Type B pancreatic cell (in vitro differentiated cells): ENCODE measurements around the gene TOX3. TPM values are rescaled to one million over a fixed set of nuclear protein-coding genes. Genes with fewer than 3 reads are reported as not detected.

Source experiments
- DNase-seq: peaks from one replicate; pipeline ENCODE4 v3.0.0; 2021; ENCODE audit warnings: mixed read lengths; ENCODE audit not compliant: unreplicated experiment; ENCODE audit errors: extremely low spot score
- H3K27ac Mint-ChIP-seq: 2 replicates; pipeline ENCODE4 v1.8.0; 2021; ENCODE audit warnings: mild to moderate bottlenecking, mixed read lengths
- H3K27me3 Mint-ChIP-seq: 2 replicates; pipeline ENCODE4 v1.8.0; 2021; ENCODE audit warnings: mixed read lengths
- H3K36me3 Mint-ChIP-seq: 2 replicates; pipeline ENCODE4 v1.8.0; 2021; ENCODE audit warnings: mixed read lengths
- H3K4me1 Mint-ChIP-seq: one replicate; pipeline ENCODE4 v1.8.0; 2021; ENCODE audit warnings: mixed read lengths; ENCODE audit not compliant: unreplicated experiment
- H3K4me3 Mint-ChIP-seq: 2 replicates; pipeline ENCODE4 v1.8.0; 2021; ENCODE audit warnings: mild to moderate bottlenecking, mixed read lengths
- H3K9me3 Mint-ChIP-seq: 2 replicates; pipeline ENCODE4 v1.8.0; 2021; ENCODE audit warnings: mixed read lengths
- total RNA-seq: library from RNA; stranded (reverse); gene quantifications from 2 replicates; pipeline ENCODE4 v1.2.1, GENCODE V29; 2021; ENCODE audit warnings: low replicate concordance
- TF ChIP-seq, protein P1 (sequence below): fragments of 200-600 bp; sonication (generic); conservative IDR thresholded peaks from 2 replicates; pipeline ENCODE4 v1.5.0; 2021; ENCODE audit warnings: antibody characterized with exemption, mild to moderate bottlenecking

Gene TOX3
- total RNA-seq, 1 donor from 2014 or later, result 18.4 TPM

DNA sequence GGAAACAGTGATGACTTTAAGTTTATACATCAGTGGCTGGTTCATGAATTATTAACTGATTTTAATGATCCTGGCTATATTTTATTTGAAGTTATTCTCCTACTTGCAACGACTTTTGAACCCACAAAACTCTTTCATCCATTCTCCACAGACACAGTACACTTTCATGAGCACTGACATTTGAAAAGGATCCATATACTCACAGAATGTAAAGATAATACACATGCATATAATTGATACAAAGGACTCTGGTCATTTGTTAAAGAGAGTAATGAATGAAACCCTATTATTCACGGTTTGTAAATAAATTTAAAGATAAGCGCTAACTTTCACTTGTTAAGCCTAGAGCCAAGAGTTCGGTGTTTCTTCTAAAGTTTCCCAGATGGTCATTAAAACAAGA is 3.3 kb downstream of the TOX3 start:
- no peak for DNase-seq
- Mint-ChIP-seq H3K27me3 (peaks cover 46% of the 10 kb centered on the region), H3K36me3 (peaks cover 9% of the 10 kb centered on the region), H3K27ac (no peak overlapping the region), H3K4me3 (peak overlapping the region; percentile 32), H3K4me1 (peaks cover 21% of the 10 kb centered on the region), H3K9me3 (no peaks in the 10 kb centered on the region)
- TF ChIP-seq, protein P1, sequence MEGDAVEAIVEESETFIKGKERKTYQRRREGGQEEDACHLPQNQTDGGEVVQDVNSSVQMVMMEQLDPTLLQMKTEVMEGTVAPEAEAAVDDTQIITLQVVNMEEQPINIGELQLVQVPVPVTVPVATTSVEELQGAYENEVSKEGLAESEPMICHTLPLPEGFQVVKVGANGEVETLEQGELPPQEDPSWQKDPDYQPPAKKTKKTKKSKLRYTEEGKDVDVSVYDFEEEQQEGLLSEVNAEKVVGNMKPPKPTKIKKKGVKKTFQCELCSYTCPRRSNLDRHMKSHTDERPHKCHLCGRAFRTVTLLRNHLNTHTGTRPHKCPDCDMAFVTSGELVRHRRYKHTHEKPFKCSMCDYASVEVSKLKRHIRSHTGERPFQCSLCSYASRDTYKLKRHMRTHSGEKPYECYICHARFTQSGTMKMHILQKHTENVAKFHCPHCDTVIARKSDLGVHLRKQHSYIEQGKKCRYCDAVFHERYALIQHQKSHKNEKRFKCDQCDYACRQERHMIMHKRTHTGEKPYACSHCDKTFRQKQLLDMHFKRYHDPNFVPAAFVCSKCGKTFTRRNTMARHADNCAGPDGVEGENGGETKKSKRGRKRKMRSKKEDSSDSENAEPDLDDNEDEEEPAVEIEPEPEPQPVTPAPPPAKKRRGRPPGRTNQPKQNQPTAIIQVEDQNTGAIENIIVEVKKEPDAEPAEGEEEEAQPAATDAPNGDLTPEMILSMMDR, result no peak

DNA sequence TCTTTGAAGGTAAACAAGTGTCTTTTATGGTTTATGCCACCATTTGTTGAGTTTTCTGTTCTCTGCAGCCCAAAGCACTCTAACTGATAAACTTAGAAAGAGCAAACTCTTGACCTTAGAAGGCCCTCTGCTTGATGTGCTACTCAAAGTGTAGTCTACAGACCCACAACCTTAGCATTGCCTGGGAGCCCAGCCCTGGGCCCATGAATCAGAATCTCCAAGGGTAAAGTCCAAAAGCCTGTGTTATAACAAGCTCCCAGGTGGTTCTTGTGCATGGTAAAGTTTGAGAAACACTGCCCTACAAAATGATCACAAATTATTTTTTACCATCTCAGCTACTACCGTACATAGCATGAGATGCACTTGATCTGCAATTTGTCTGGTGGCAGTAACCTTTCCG is 6.0 kb downstream of the TOX3 start:
- no peak for DNase-seq
- H3K36me3 Mint-ChIP-seq, result peaks cover 9% of the 10 kb centered on the region
- H3K9me3 Mint-ChIP-seq, result no peaks in the 10 kb centered on the region
- H3K27ac Mint-ChIP-seq, result no peak overlapping the region
- H3K4me3 Mint-ChIP-seq, result no peak overlapping the region
- H3K27me3 Mint-ChIP-seq, result peaks cover 34% of the 10 kb centered on the region
- TF ChIP-seq, protein P1, result no peak
- H3K4me1 Mint-ChIP-seq, result peaks cover 13% of the 10 kb centered on the region

- no peaks in the 10 kb centered on the region for H3K9me3 Mint-ChIP-seq
- no peak for DNase-seq
These were observed 7.8 kb downstream of the TOX3 start for GRCh38 chr16:52539191-52539590.

GRCh38 chr16:52538511-52538910 is 8.4 kb downstream of the TOX3 start:
- Mint-ChIP-seq H3K9me3 (no peaks in the 10 kb centered on the region), H3K4me3 (no peak overlapping the region), H3K36me3 (peaks cover 9% of the 10 kb centered on the region), H3K27me3 (peaks cover 15% of the 10 kb centered on the region), H3K27ac (no peak overlapping the region), H3K4me1 (peaks cover 1% of the 10 kb centered on the region)
- no peak for DNase-seq
- TF ChIP-seq, protein P1, result no peak

More at GRCh38 chr16:52539191-52539590, 7.8 kb downstream of the TOX3 start:
- peaks cover 9% of the 10 kb centered on the region for H3K36me3 Mint-ChIP-seq
- no peak overlapping the region for H3K4me3 Mint-ChIP-seq
- peaks cover 5% of the 10 kb centered on the region for H3K4me1 Mint-ChIP-seq
- H3K27me3 Mint-ChIP-seq, result peaks cover 20% of the 10 kb centered on the region
- TF ChIP-seq, protein P1, result no peak
- H3K27ac Mint-ChIP-seq, result no peak overlapping the region

DNA sequence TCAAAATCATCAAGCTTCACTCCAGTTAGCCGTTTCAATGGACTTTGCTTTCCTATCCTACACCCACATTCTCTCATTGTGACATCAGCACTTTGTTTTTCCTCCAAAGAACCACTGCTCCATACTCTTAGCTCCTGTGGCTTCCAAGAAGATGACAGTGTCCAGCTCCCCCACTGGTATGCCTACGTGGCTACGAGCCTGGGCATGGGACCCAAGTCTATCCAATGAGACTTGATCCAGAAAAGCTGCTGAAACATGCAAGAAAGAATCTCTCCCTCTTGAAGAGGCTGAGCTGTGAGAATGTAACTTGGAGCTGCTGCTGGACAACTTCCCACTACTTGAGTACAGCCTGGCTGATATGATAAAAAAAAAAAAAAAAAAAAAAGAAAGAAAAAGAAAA is 9.4 kb downstream of the TOX3 start:
- H3K4me1 Mint-ChIP-seq, result no peaks in the 10 kb centered on the region
- H3K9me3 Mint-ChIP-seq, result no peaks in the 10 kb centered on the region
- H3K36me3 Mint-ChIP-seq, result peaks cover 5% of the 10 kb centered on the region
- H3K27me3 Mint-ChIP-seq, result peaks cover 6% of the 10 kb centered on the region
- H3K27ac Mint-ChIP-seq, result no peak overlapping the region
- TF ChIP-seq, protein P1, result no peak
- H3K4me3 Mint-ChIP-seq, result no peak overlapping the region
- DNase-seq, result no peak

- no peak overlapping the region for H3K27ac Mint-ChIP-seq
- no peaks in the 10 kb centered on the region for H3K9me3 Mint-ChIP-seq
These were observed 11.9 kb downstream of the TOX3 start for GRCh38 chr16:52535076-52535475.

More at GRCh38 chr16:52535076-52535475, 11.9 kb downstream of the TOX3 start:
- DNase-seq, result no peak
- Mint-ChIP-seq H3K27me3 (peaks cover 3% of the 10 kb centered on the region), H3K36me3 (peaks cover 5% of the 10 kb centered on the region), H3K4me3 (no peak overlapping the region), H3K4me1 (no peaks in the 10 kb centered on the region)
- TF ChIP-seq, protein P1, result no peak
